ENCODE results near the gene BBOF1.

DNA sequence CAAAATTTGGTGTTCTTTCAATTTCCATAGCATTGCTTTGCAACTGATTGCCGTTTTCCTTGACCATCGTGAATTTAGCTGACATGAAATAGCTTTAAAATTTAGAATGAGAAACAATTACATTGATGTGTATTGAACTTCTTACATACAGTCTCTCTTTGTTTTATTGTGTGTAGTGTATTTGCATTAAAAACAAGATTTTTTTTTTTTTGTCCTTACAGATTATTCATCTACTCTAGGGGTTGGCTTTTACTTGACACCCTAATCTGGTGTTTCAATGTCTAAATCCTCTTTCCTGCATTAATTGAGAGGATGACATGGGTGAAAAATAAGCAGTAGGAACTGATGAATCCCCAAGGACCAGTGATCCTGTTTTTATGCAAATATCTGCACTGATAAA lies 86.2 kb downstream of the BBOF1 start:
- TF ChIP-seq, protein P1, sequence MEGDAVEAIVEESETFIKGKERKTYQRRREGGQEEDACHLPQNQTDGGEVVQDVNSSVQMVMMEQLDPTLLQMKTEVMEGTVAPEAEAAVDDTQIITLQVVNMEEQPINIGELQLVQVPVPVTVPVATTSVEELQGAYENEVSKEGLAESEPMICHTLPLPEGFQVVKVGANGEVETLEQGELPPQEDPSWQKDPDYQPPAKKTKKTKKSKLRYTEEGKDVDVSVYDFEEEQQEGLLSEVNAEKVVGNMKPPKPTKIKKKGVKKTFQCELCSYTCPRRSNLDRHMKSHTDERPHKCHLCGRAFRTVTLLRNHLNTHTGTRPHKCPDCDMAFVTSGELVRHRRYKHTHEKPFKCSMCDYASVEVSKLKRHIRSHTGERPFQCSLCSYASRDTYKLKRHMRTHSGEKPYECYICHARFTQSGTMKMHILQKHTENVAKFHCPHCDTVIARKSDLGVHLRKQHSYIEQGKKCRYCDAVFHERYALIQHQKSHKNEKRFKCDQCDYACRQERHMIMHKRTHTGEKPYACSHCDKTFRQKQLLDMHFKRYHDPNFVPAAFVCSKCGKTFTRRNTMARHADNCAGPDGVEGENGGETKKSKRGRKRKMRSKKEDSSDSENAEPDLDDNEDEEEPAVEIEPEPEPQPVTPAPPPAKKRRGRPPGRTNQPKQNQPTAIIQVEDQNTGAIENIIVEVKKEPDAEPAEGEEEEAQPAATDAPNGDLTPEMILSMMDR (IDR thresholded peaks at IDR 0.05; ENCODE audit: low read depth, low read length), result no peak
- no peak for TF ChIP-seq EZH2phosphoT487 (IDR thresholded peaks at IDR 0.05; ENCODE audit: low read depth)
